HEK293 (cell line): ENCODE results near the gene GRB10.

Source experiments
- CTCF ChIA-PET: fragments of 350-600 bp; formaldehyde crosslinking; extraction: SDS; loops from one replicate; lab custom pipeline; 2021; ENCODE audit warnings: antibody characterized with exemption; lab: Yijun Ruan, JAX
- POLR2A ChIA-PET: fragments of 300-600 bp; formaldehyde crosslinking; extraction: SDS; loops from one replicate; lab custom pipeline; 2020; ENCODE audit warnings: antibody characterized with exemption, inconsistent platforms; lab: Yijun Ruan, JAX
- H3K27ac ChIP-seq: fragments of 200-500 bp; sonication (Bioruptor generic); 2 replicates; pipeline ENCODE4 v1.5.1; 2014; ENCODE audit warnings: low read depth, low read length, control low read depth, inconsistent platforms; ENCODE audit errors: extremely low read depth
- H3K36me3 ChIP-seq, 2 experiments: fragments of 200-500 bp in 1 of 2; sonication (Bioruptor generic) in 1 of 2; 1 replicate in 1 of 2; 2 replicates in 1 of 2; pipeline ENCODE4 v1.5.1; 2014 to 2017; ENCODE audit warnings: inconsistent platforms in 2 of 2, low read length in 2 of 2; ENCODE audit not compliant: control insufficient read depth in 2 of 2, insufficient read depth in 1 of 2
- H3K4me1 ChIP-seq: fragments of 200-500 bp; sonication (Bioruptor generic); 2 replicates; pipeline ENCODE4 v1.5.1; 2014; ENCODE audit warnings: mild to moderate bottlenecking, low read length, inconsistent platforms; ENCODE audit not compliant: control insufficient read depth, insufficient read depth
- H3K4me3 ChIP-seq: 2 replicates; pipeline ENCODE4 v1.5.1; 2011; ENCODE audit warnings: low read depth, mild to moderate bottlenecking, control low read depth, low read length, moderate library complexity
- H3K9me3 ChIP-seq: fragments of 200-500 bp; sonication (Bioruptor generic); 2 replicates; pipeline ENCODE4 v1.5.1; 2014; ENCODE audit warnings: low read depth, low read length, inconsistent platforms; ENCODE audit not compliant: control insufficient read depth, insufficient read depth
- MZF1 ChIP-seq: fragments of 450-650 bp; formaldehyde crosslinking; IDR thresholded peaks from 2 replicates; pipeline ENCODE4 v1.5.1; 2017; ENCODE audit warnings: missing biosample characterization, missing genetic modification characterization, borderline replicate concordance
- WT1 ChIP-seq: fragments of 450-650 bp; formaldehyde crosslinking; IDR thresholded peaks from 2 replicates; pipeline ENCODE4 v1.5.1; 2016; ENCODE audit warnings: missing biosample characterization, missing genetic modification characterization
- YY2 ChIP-seq: fragments of 450-650 bp; formaldehyde crosslinking; IDR thresholded peaks from 2 replicates; pipeline ENCODE4 v1.5.1; 2016; ENCODE audit warnings: missing biosample characterization, missing genetic modification characterization
- ZBTB17 ChIP-seq: fragments of 450-650 bp; formaldehyde crosslinking; IDR thresholded peaks from 2 replicates; pipeline ENCODE4 v1.5.1; 2016; ENCODE audit warnings: missing biosample characterization, missing genetic modification characterization
- ZBTB21 ChIP-seq: fragments of 450-650 bp; formaldehyde crosslinking; IDR thresholded peaks from 2 replicates; pipeline ENCODE4 v1.5.1; 2017; ENCODE audit warnings: missing biosample characterization, missing genetic modification characterization
- ZBTB48 ChIP-seq: fragments of 450-650 bp; formaldehyde crosslinking; IDR thresholded peaks from 2 replicates; pipeline ENCODE4 v1.5.1; 2016; ENCODE audit warnings: missing biosample characterization, missing genetic modification characterization
- ZBTB49 ChIP-seq: fragments of 450-650 bp; formaldehyde crosslinking; IDR thresholded peaks from 2 replicates; pipeline ENCODE4 v1.5.1; 2016; ENCODE audit warnings: missing biosample characterization, missing genetic modification characterization, low read depth
- ZFHX2 ChIP-seq: fragments of 450-650 bp; formaldehyde crosslinking; conservative IDR thresholded peaks from 2 replicates; pipeline ENCODE4 v1.5.1; 2016; ENCODE audit warnings: missing biosample characterization, missing genetic modification characterization
- ZFP3 ChIP-seq: fragments of 450-650 bp; formaldehyde crosslinking; IDR thresholded peaks from 2 replicates; pipeline ENCODE4 v1.5.1; 2016; ENCODE audit warnings: low read depth, missing biosample characterization, missing genetic modification characterization
- ZFP41 ChIP-seq: fragments of 450-650 bp; formaldehyde crosslinking; IDR thresholded peaks from 2 replicates; pipeline ENCODE4 v1.5.1; 2016; ENCODE audit warnings: missing biosample characterization, missing genetic modification characterization, borderline replicate concordance
- ZNF10 ChIP-seq: fragments of 450-650 bp; formaldehyde crosslinking; IDR thresholded peaks from 2 replicates; pipeline ENCODE4 v1.5.1; 2017; ENCODE audit warnings: missing biosample characterization, missing genetic modification characterization
- ZNF133 ChIP-seq: fragments of 450-650 bp; formaldehyde crosslinking; IDR thresholded peaks from 2 replicates; pipeline ENCODE4 v1.5.1; 2016; ENCODE audit warnings: missing biosample characterization, missing genetic modification characterization
- ZNF23 ChIP-seq: fragments of 450-650 bp; formaldehyde crosslinking; IDR thresholded peaks from 2 replicates; pipeline ENCODE4 v1.5.1; 2016; ENCODE audit warnings: missing biosample characterization, missing genetic modification characterization, borderline replicate concordance
- ZNF266 ChIP-seq: fragments of 450-650 bp; formaldehyde crosslinking; IDR thresholded peaks from 2 replicates; pipeline ENCODE4 v1.5.1; 2016; ENCODE audit warnings: missing biosample characterization, missing genetic modification characterization, low read depth
- ZNF311 ChIP-seq: fragments of 450-650 bp; formaldehyde crosslinking; IDR thresholded peaks from 2 replicates; pipeline ENCODE4 v1.5.1; 2017; ENCODE audit warnings: missing biosample characterization, missing genetic modification characterization, borderline replicate concordance
- ZNF423 ChIP-seq: fragments of 450-650 bp; formaldehyde crosslinking; IDR thresholded peaks from 2 replicates; pipeline ENCODE4 v1.5.1; 2016; ENCODE audit warnings: missing biosample characterization, missing genetic modification characterization
- ZNF501 ChIP-seq: fragments of 450-650 bp; formaldehyde crosslinking; IDR thresholded peaks from 2 replicates; pipeline ENCODE4 v1.5.1; 2016; ENCODE audit warnings: missing biosample characterization, missing genetic modification characterization
- ZNF521 ChIP-seq: fragments of 450-650 bp; formaldehyde crosslinking; IDR thresholded peaks from 2 replicates; pipeline ENCODE4 v1.5.1; 2017; ENCODE audit warnings: missing biosample characterization, mild to moderate bottlenecking, missing genetic modification characterization
- ZNF555 ChIP-seq: fragments of 450-650 bp; formaldehyde crosslinking; conservative IDR thresholded peaks from 2 replicates; pipeline ENCODE4 v1.5.1; 2017; ENCODE audit warnings: missing biosample characterization, mild to moderate bottlenecking, missing genetic modification characterization, inconsistent platforms
- ZNF621 ChIP-seq: fragments of 450-650 bp; formaldehyde crosslinking; IDR thresholded peaks from 2 replicates; pipeline ENCODE4 v1.5.1; 2017; ENCODE audit warnings: missing biosample characterization, missing genetic modification characterization
- ZNF626 ChIP-seq: fragments of 450-650 bp; sonication (Bioruptor Pico); formaldehyde crosslinking; IDR thresholded peaks from 2 replicates; pipeline ENCODE4 v1.5.1; 2018; ENCODE audit warnings: missing biosample characterization, missing genetic modification characterization, inconsistent platforms
- ZNF776 ChIP-seq: fragments of 450-650 bp; formaldehyde crosslinking; IDR thresholded peaks from 2 replicates; pipeline ENCODE4 v1.5.0; 2017; ENCODE audit warnings: missing biosample characterization, missing genetic modification characterization, borderline replicate concordance
- ZNF792 ChIP-seq: fragments of 450-650 bp; formaldehyde crosslinking; IDR thresholded peaks from 2 replicates; pipeline ENCODE4 v1.5.1; 2016; ENCODE audit warnings: missing biosample characterization, missing genetic modification characterization
- ZSCAN23 ChIP-seq: fragments of 450-650 bp; formaldehyde crosslinking; IDR thresholded peaks from 2 replicates; pipeline ENCODE4 v1.5.1; 2016; ENCODE audit warnings: missing biosample characterization, missing genetic modification characterization
- ZXDB ChIP-seq: fragments of 450-650 bp; formaldehyde crosslinking; IDR thresholded peaks from 2 replicates; pipeline ENCODE4 v1.5.1; 2016; ENCODE audit warnings: missing biosample characterization, missing genetic modification characterization
- TF ChIP-seq, protein P1 (sequence below): sonication (generic); formaldehyde crosslinking; IDR thresholded peaks from 2 replicates; pipeline ENCODE4 v1.8.1; 2022; ENCODE audit warnings: mild to moderate bottlenecking, moderate library complexity, missing genetic modification reagents
- TF ChIP-seq, protein P2 (sequence below): fragments of 450-650 bp; formaldehyde crosslinking; IDR thresholded peaks from 2 replicates; pipeline ENCODE4 v1.5.1; 2016; ENCODE audit warnings: missing biosample characterization, missing genetic modification characterization
- TF ChIP-seq, protein P3 (sequence below): fragments of 450-650 bp; formaldehyde crosslinking; IDR thresholded peaks from 2 replicates; pipeline ENCODE4 v1.5.1; 2016; ENCODE audit warnings: missing biosample characterization, missing genetic modification characterization

Gene GRB10

DNA sequence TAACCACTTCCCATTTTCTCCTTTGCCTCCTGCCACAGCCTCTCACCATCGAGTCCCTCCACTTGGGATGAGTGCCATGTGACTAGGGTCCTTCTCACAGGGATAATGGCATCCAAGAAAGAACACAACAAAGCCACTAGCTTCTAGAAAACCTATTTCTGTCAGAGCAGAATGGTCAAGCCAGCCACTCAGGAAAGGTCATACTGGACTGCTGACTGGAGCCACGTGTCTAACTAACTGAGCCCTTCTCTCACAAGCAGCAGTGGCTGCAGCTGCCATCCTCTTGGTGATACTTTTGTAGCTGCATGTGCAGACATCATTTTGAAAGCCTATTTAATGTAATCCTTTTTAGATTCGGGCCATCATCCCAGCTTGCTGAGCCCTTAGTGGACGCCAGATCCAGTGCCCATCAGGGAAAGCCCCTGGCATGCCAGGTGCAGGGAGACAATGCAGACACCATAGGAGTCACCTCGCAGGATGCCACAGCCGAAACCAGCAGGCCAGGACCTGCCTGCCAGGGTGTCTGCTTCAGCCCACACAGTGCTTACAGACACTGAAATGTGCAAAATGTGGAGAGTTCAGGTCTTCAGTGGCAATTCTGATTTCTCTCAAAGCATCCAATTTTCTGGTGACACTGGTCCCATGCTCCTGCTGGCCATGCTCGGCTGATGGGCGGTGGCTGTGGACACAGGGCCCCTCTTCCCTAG is 119.1 kb downstream of the GRB10 start:
- ChIA-PET CTCF (interaction anchor here (0.7 to 1.6 kb wide), 2 partner anchors 31 to 33 kb away, joined by 3 to 4 read pairs; no protein-coding TSS in a partner anchor), POLR2A (no interaction called here)
- no peaks in the 10 kb centered on the region for H3K4me1 ChIP-seq
- H3K4me3 ChIP-seq, result no peak overlapping the region
- no peaks in the 10 kb centered on the region for H3K9me3 ChIP-seq
- H3K36me3 ChIP-seq, result peaks cover 0 to 16% of the 10 kb centered on the region in 2 experiments; a peak in 1 of 3 replicates
- no peak overlapping the region for H3K27ac ChIP-seq
- TF ChIP-seq ZSCAN23 (tag by site-specific recombination), result no peak
- no peak for TF ChIP-seq WT1 (tag by site-specific recombination)
- TF ChIP-seq ZNF521 (tag by site-specific recombination), result no peak
- no peak for TF ChIP-seq ZNF776 (tag by site-specific recombination)
- TF ChIP-seq, protein P1, sequence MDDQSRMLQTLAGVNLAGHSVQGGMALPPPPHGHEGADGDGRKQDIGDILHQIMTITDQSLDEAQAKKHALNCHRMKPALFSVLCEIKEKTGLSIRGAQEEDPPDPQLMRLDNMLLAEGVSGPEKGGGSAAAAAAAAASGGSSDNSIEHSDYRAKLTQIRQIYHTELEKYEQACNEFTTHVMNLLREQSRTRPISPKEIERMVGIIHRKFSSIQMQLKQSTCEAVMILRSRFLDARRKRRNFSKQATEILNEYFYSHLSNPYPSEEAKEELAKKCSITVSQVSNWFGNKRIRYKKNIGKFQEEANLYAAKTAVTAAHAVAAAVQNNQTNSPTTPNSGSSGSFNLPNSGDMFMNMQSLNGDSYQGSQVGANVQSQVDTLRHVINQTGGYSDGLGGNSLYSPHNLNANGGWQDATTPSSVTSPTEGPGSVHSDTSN, result no peak
- no peak for TF ChIP-seq YY2
- no peak for TF ChIP-seq ZNF621
- TF ChIP-seq ZFP41 (tag by site-specific recombination), result no peak
- no peak for TF ChIP-seq ZBTB21
- TF ChIP-seq ZNF133, result no peak
- no peak for TF ChIP-seq ZNF23 (tag by site-specific recombination)
- no peak for TF ChIP-seq ZNF792 (tag by site-specific recombination)
- no peak for TF ChIP-seq MZF1 (tag by site-specific recombination)
- TF ChIP-seq ZNF10, result no peak
- TF ChIP-seq ZNF311 (tag by site-specific recombination), result no peak
- TF ChIP-seq ZFHX2 (tag by site-specific recombination), result no peak
- TF ChIP-seq ZNF501 (tag by site-specific recombination), result no peak
- TF ChIP-seq ZBTB48 (tag by site-specific recombination), result no peak
- no peak for TF ChIP-seq ZNF423 (tag by site-specific recombination)
- TF ChIP-seq ZNF626 (tag by site-specific recombination), result no peak

- H3K36me3 ChIP-seq, result peaks cover 0 to 17% of the 10 kb centered on the region in 2 experiments; a peak in 1 of 3 replicates
- TF ChIP-seq ZBTB49 (tag by site-specific recombination) (no peak), ZNF266 (tag by site-specific recombination) (no peak), ZNF555 (tag by site-specific recombination) (no peak), ZXDB (no peak), ZBTB17 (tag by site-specific recombination) (no peak), ZFP3 (no peak)
- TF ChIP-seq, protein P2, sequence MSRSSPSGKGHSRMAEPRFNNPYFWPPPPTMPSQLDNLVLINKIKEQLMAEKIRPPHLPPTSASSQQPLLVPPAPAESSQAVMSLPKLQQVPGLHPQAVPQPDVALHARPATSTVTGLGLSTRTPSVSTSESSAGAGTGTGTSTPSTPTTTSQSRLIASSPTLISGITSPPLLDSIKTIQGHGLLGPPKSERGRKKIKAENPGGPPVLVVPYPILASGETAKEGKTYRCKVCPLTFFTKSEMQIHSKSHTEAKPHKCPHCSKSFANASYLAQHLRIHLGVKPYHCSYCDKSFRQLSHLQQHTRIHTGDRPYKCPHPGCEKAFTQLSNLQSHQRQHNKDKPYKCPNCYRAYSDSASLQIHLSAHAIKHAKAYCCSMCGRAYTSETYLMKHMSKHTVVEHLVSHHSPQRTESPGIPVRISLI (tag by site-specific recombination), result no peak
- TF ChIP-seq, protein P3, sequence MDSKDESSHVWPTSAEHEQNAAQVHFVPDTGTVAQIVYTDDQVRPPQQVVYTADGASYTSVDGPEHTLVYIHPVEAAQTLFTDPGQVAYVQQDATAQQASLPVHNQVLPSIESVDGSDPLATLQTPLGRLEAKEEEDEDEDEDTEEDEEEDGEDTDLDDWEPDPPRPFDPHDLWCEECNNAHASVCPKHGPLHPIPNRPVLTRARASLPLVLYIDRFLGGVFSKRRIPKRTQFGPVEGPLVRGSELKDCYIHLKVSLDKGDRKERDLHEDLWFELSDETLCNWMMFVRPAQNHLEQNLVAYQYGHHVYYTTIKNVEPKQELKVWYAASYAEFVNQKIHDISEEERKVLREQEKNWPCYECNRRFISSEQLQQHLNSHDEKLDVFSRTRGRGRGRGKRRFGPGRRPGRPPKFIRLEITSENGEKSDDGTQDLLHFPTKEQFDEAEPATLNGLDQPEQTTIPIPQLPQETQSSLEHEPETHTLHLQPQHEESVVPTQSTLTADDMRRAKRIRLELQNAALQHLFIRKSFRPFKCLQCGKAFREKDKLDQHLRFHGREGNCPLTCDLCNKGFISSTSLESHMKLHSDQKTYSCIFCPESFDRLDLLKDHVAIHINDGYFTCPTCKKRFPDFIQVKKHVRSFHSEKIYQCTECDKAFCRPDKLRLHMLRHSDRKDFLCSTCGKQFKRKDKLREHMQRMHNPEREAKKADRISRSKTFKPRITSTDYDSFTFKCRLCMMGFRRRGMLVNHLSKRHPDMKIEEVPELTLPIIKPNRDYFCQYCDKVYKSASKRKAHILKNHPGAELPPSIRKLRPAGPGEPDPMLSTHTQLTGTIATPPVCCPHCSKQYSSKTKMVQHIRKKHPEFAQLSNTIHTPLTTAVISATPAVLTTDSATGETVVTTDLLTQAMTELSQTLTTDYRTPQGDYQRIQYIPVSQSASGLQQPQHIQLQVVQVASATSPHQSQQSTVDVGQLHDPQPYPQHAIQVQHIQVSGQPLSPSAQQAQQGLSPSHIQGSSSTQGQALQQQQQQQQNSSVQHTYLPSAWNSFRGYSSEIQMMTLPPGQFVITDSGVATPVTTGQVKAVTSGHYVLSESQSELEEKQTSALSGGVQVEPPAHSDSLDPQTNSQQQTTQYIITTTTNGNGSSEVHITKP (tag by site-specific recombination), result no peak
- TF ChIP-seq, all 188 proteins: peak for 0
- POLR2A ChIA-PET, result no interaction called here
- H3K9me3 ChIP-seq, result no peaks in the 10 kb centered on the region
- H3K4me3 ChIP-seq, result no peak overlapping the region
- CTCF ChIA-PET, result interaction anchor here (1.6 kb wide), 1 partner anchor 30 kb away, joined by 4 read pairs; no protein-coding TSS in a partner anchor
- H3K27ac ChIP-seq, result no peak overlapping the region
- H3K4me1 ChIP-seq, result no peaks in the 10 kb centered on the region
These were observed 119.7 kb downstream of the GRB10 start for GRCh38 chr7:50662996-50663395.
